NCI-H748 (cell line): ENCODE measurements around the gene MMP24OS.
"Not testable (repeated sequence)": the region's sequence is repeated elsewhere in the genome, so short reads cannot be mapped to it uniquely, and the experiment has no call there.

Experiments used
- DNase-seq: peaks from one replicate; lab custom pipeline; 2025; ENCODE audit not compliant: unreplicated experiment; lab: John Stamatoyannopoulos, UW

MMP24OS gene

GRCh38 chr20:35277531-35278395 lies at the start of gene MMP24OS:
MMP24OS (minus strand) TSS chr20:35278122; CDS start chr20:35277929, 193 bp downstream.
- peak; percentile 94 for DNase-seq

DNA sequence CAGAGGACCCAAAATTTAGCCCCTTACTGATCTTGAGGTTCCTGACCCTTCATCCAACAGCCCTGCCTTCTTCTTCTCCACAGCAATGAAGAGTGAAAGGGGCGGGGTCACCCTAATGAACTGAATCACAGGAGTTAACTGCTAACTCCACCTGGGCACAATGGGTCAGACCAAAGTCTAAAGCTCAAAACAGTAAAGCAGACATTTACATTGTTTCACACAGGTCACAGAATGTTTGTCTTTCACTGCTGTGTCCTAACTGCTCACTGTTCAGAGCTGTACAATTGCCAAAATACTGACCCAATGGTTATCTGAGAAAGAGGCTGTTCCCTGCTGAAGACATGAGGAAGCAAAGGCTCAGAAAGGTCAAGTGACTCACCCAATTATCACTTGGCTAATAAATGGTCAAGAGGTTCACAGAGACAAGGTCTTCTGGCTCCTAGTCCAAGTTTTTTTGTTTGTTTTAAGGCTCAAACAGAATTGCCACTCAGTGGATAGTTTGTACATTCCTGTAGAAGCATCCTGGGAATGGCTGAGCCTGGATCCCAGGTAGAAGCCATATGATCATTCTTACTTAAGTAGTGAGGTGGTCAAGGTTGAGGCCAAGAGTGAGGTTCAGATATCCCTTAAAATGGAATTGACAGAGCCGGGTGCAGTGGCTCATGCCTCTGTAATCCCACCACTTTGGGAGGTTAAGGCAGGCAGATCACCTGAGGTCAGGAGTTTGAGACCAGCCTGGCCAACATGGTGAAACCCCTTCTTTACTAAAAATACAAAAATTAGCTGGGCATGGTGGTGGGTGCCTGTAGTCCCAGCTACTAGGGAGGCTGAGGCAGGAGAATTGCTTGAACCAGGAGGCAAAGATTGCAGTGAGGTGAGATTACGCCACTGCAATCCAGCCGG lies 49.4 kb upstream of the MMP24OS start:
- DNase-seq: no peak

GRCh38 chr20:35326740-35327073 lies 48.8 kb upstream of the MMP24OS start:
- no peak for DNase-seq

DNA sequence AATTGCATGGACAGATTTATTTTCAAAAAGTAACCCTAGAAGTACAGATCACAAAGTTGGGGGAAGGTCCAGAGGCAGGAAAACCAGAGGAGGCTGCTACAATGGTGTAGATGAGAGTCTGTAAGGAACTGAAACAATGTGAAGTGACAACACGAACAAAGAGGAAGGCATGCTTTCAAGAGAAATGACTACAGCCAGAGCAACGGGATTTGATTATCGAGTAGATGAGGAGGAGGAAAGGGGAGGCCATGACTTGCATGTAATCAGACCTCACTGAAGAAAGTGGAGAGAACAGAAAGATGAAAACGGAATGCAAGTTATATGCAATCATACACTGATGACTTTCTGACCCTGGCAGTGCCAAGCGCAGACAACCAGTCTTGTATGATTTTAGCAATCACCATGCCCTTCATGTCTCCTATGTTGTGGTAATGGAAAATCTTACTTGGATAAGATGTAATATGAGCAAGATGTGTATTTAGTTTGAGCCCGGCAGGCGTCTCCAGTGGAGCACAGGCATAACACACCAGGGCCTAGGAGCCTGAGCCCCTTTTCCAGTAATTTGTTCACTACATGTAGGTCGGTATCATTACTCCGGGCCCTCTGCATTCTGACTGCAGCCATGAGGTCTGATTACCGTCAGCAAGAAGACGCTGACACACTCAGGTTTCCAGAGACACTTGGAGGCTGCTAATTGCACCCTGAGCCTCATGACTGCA lies 48.3 kb upstream of the MMP24OS start:
- no peak for DNase-seq

DNA sequence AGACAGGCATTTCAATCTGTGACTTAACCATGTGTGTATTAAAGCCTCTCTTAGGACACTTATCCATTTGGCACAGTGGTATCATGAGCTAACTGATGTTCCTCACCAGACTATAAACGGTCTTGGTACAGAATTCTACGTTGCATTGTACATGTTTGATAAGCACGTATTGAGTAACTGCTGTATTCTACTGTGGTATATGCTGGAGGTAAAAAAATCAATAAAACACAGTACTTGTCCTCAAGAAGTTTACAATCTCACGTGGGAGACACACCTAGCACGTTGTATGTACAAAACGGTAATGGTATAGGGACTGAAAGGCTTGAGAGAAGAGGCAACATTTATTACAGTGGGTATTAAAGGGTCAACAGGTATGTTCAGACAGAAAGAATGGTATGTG lies 47.5 kb upstream of the MMP24OS start:
- DNase-seq: no peak

GRCh38 chr20:35320396-35321126 lies 42.6 kb upstream of the MMP24OS start:
- no peak for DNase-seq

- no peak for DNase-seq
Measured at GRCh38 chr20:35319871-35320197, 41.9 kb upstream of the MMP24OS start.

GRCh38 chr20:35319192-35319870 lies 41.4 kb upstream of the MMP24OS start:
- no peak for DNase-seq

- DNase-seq: no peak
Measured at GRCh38 chr20:35318502-35319157, 40.7 kb upstream of the MMP24OS start.

GRCh38 chr20:35317416-35318210 lies 39.7 kb upstream of the MMP24OS start:
- no peak for DNase-seq

- no peak for DNase-seq
Measured at GRCh38 chr20:35316086-35316485, 38.2 kb upstream of the MMP24OS start.

GRCh38 chr20:35315632-35316020 lies 37.7 kb upstream of the MMP24OS start:
- not testable (repeated sequence) for DNase-seq

- no peak for DNase-seq
Measured at GRCh38 chr20:35314816-35315631, 37.1 kb upstream of the MMP24OS start.

DNA sequence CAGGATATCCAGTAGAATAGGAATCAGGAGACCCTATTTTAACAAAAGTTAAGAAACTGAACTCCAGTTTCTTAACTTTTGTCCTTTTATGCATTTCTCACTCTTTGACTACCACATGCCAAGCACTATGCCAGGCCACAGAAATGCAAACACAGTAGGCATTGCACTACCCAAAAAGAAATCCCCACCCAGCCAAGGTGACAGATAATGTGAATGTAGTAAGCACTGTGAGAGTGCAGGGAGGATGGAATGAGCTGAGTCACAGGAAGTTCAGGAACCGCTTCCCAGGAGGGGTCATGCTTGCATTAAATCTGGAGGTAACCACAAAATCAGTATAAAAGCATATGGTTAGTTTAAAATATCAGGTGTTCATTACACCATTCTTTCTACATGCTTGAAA lies 34.4 kb upstream of the MMP24OS start:
- DNase-seq: no peak

- DNase-seq: no peak
Measured at GRCh38 chr20:35311822-35312221, 33.9 kb upstream of the MMP24OS start.

GRCh38 chr20:35311409-35311808 lies 33.5 kb upstream of the MMP24OS start:
- no peak for DNase-seq

DNA sequence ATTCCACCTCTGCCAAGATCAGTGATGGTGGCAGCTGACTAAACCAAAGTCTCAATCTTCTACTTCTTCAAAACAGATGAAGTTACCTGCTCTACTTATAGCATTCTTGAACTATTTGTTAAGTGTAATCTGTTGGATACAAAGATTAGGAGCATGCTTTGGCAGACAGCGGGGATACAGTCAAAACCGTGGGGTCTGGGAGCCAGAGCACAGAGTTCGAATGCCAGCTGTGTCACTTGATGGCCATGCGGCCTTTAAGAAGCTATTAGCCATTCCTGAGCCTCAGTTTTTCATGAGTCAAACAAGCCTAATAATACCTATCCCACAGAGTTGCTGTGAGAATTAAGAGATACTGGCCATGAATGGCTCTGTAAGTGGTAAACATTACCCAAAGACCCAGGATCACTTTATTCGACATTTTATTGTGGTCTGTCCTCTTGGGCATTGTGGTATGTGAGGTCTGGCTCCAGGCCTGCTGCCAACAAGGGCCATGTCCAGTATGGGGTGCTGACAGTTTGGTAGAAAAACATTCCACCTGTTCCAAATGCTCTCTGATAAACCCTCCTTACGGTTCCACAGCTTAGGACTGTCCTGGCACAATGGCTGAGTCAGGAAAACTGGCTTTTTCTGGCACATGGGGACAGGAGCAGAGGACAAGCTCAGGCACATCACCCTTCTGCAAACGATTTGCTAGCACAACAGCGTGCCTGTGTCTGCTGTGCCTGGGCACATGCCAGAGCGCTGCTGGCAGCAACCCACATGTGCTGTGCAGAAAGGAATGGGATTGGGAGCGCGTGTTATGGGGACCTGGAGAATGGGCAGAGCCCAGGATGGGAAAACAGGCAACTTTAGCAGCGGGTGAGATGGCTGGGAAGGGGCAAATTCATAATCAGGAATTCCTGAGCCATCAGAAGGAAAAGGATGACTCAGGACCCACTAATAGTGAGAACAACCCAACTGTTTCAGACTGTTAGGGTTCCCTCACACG lies 30.0 kb upstream of the MMP24OS start:
- no peak for DNase-seq
